ENCODE results near the gene TGFBR3. TPM values are rescaled to one million over a fixed set of nuclear protein-coding genes. Genes with fewer than 3 reads are reported as not detected.

TGFBR3 gene
- total and polyA plus RNA-seq, 2 experiments from 2014 or later: 46.8 to 68.3 TPM

DNA sequence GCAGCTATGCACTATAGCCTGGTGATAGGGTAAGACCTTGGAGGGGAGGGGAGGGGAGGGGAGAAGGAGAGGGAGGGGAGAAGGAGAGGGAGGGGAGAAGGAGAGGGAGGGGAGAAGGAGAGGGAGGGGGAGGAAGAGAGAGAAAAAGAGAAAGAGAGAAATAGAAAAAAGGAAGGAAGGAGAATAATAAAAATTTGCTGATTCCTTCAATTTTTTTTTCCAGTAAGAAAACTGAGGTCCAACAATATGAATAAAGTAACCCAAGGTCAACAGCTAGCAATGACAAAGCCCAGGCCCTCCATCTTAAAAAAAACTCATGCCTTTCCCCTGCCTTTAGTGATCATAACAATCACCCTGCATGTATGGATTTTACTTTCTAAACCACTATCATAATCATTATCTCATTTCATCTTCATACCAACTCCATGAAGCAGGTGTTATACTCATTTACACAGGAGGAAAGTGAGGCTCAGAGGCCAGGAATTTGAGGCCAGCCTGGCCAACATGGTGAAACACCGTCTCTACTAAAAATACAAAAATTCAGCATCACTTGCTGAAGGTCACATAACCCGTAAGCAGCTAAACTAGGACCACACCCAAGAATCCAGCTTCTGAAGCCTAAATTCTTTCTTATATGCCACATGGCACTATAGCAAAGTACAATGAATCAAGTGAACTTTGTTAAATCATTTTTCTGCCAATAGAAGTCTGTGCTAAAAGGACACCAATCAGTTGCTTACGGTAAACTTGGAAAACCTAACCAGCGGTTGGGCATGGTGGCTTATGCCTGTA lies 39.9 kb upstream of the TGFBR3 start:
- no peak overlapping the region for H3K4me3 ChIP-seq
- no peaks in the 10 kb centered on the region for H3K9me3 ChIP-seq (ENCODE audit: low read depth)
- WGBS (ENCODE audit: low lambda C conversion rate, missing lambda C conversion rate): 93% methylated on average over 4 of the region's 4 CpGs
- H4K20me1 ChIP-seq (ENCODE audit: insufficient read depth, poor library complexity, severe bottlenecking): no peaks in the 10 kb centered on the region
- H3K4me2 ChIP-seq: no peak overlapping the region
- no peaks in the 10 kb centered on the region for H3K79me2 ChIP-seq
- TF ChIP-seq EZH2 (IDR thresholded peaks at IDR 0.05; ENCODE audit: borderline replicate concordance) (no peak), EZH2phosphoT487 (IDR thresholded peaks at IDR 0.05; ENCODE audit: low read depth, severe bottlenecking, unreplicated experiment) (no peak)
- TF ChIP-seq, protein P1, sequence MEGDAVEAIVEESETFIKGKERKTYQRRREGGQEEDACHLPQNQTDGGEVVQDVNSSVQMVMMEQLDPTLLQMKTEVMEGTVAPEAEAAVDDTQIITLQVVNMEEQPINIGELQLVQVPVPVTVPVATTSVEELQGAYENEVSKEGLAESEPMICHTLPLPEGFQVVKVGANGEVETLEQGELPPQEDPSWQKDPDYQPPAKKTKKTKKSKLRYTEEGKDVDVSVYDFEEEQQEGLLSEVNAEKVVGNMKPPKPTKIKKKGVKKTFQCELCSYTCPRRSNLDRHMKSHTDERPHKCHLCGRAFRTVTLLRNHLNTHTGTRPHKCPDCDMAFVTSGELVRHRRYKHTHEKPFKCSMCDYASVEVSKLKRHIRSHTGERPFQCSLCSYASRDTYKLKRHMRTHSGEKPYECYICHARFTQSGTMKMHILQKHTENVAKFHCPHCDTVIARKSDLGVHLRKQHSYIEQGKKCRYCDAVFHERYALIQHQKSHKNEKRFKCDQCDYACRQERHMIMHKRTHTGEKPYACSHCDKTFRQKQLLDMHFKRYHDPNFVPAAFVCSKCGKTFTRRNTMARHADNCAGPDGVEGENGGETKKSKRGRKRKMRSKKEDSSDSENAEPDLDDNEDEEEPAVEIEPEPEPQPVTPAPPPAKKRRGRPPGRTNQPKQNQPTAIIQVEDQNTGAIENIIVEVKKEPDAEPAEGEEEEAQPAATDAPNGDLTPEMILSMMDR (IDR thresholded peaks at IDR 0.05; ENCODE audit: poor library complexity): no peak
- no peak overlapping the region for H2AFZ ChIP-seq
- no peaks in the 10 kb centered on the region for H3K4me1 ChIP-seq (ENCODE audit: insufficient read depth)
- H3K27ac ChIP-seq: no peak overlapping the region
- DNase-seq (ENCODE audit: low spot score): no peak
- H3K9me2 ChIP-seq (replicated peaks; ENCODE audit: insufficient read depth): no peaks in the 10 kb centered on the region
- H3K36me3 ChIP-seq (replicated peaks; ENCODE audit: insufficient read depth, low read depth): no peaks in the 10 kb centered on the region
- no peaks in the 10 kb centered on the region for H3K27me3 ChIP-seq

DNA sequence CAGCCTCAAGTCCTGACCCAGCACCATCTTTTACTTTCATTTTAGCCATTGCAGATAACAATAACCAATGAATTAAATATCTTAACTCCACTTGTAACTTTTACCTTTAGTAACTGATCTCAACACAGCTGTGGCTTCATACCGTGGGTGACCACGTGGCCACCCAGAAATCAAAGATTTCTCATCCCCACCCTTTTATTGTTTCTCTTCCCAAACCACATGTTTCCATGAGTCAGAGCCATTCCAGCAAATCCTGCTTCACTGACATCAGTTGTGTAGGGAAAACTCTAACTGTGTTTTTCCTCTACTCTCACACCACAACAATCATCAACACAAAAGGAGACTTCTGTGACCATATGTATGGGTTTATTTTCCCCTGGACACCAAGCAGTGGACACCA lies 38.2 kb upstream of the TGFBR3 start:
- H2AFZ ChIP-seq: no peak overlapping the region
- H4K20me1 ChIP-seq (ENCODE audit: insufficient read depth, poor library complexity, severe bottlenecking): no peaks in the 10 kb centered on the region
- H3K36me3 ChIP-seq (replicated peaks; ENCODE audit: insufficient read depth, low read depth): no peaks in the 10 kb centered on the region
- DNase-seq (ENCODE audit: low spot score): no peak
- no peaks in the 10 kb centered on the region for H3K9me2 ChIP-seq (replicated peaks; ENCODE audit: insufficient read depth)
- 84% methylated on average over 2 of the region's 2 CpGs for WGBS (ENCODE audit: low lambda C conversion rate, missing lambda C conversion rate)
- TF ChIP-seq EZH2phosphoT487 (IDR thresholded peaks at IDR 0.05; ENCODE audit: low read depth, severe bottlenecking, unreplicated experiment) (no peak), EZH2 (IDR thresholded peaks at IDR 0.05; ENCODE audit: borderline replicate concordance) (no peak)
- no peak overlapping the region for H3K4me2 ChIP-seq
- H3K79me2 ChIP-seq: no peaks in the 10 kb centered on the region
- H3K27ac ChIP-seq: no peak overlapping the region
- H3K4me1 ChIP-seq (ENCODE audit: insufficient read depth): no peaks in the 10 kb centered on the region
- no peak overlapping the region for H3K4me3 ChIP-seq
- no peaks in the 10 kb centered on the region for H3K27me3 ChIP-seq
- no peaks in the 10 kb centered on the region for H3K9me3 ChIP-seq (ENCODE audit: low read depth)

DNA sequence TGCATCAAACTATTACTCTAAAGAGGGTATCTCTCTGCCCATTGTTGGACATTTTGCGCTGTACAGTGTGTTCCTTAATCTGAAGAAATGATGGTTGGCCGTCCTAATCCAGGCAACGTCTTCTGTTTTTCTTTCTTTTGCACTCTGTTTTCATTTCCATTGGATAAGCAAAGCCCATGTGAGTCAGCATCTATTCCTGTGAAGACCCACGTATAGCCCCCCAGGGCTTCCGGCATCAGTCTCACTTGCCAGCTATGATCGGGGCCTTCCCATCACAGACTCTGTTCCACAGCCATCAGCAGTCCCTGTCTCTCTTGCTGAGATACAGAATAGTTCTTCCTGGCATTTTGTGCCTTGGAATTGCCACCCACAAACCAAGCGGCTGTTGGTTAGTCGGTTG lies 34.0 kb upstream of the TGFBR3 start:
- no peak overlapping the region for H3K27ac ChIP-seq
- no peaks in the 10 kb centered on the region for H3K9me2 ChIP-seq (replicated peaks; ENCODE audit: insufficient read depth)
- H4K20me1 ChIP-seq (ENCODE audit: insufficient read depth, poor library complexity, severe bottlenecking): no peaks in the 10 kb centered on the region
- TF ChIP-seq EZH2 (IDR thresholded peaks at IDR 0.05; ENCODE audit: borderline replicate concordance) (no peak), EZH2phosphoT487 (IDR thresholded peaks at IDR 0.05; ENCODE audit: low read depth, severe bottlenecking, unreplicated experiment) (no peak)
- TF ChIP-seq, protein P1 (IDR thresholded peaks at IDR 0.05; ENCODE audit: poor library complexity): no peak
- H2AFZ ChIP-seq: no peak overlapping the region
- H3K27me3 ChIP-seq: no peaks in the 10 kb centered on the region
- 89% methylated on average over 8 of the region's 8 CpGs for WGBS (ENCODE audit: low lambda C conversion rate, missing lambda C conversion rate)
- H3K9me3 ChIP-seq (ENCODE audit: low read depth): no peaks in the 10 kb centered on the region
- no peaks in the 10 kb centered on the region for H3K4me1 ChIP-seq (ENCODE audit: insufficient read depth)
- no peak overlapping the region for H3K4me2 ChIP-seq
- no peaks in the 10 kb centered on the region for H3K79me2 ChIP-seq
- no peak overlapping the region for H3K4me3 ChIP-seq
- no peaks in the 10 kb centered on the region for H3K36me3 ChIP-seq (replicated peaks; ENCODE audit: insufficient read depth, low read depth)
- DNase-seq (ENCODE audit: low spot score): no peak

DNA sequence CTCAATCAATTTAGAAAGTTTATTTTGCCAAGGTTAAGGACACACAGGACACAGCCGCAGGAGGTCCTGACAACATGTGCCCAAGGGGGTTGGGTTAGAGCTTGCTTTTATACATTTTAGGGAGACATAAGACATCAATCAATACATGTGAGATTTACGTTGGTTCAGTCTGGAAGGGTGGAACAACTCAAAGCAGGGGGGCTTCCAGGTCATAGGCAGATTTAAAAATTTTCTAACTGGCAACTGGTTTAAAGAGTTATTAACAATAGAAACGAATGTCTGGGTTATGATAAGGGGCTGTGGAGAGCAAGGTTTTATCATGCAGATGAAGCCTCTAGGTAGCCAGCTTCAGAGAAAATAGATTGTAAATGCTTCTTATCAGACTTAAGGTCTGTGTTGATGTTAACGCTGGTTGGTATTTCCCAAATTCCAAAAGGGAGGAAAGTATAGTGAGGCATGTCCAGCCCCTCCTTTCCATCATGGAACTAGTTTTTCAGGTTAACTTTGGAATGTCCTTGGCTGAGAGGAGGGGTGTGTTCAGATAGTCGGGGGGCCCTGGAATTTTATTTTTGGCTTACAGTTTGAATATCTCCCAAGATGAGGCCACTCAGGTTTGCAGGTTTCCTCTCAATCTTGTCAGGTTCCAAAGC lies 31.0 kb upstream of the TGFBR3 start:
- H3K79me2 ChIP-seq: no peaks in the 10 kb centered on the region
- H3K4me1 ChIP-seq (ENCODE audit: insufficient read depth): no peaks in the 10 kb centered on the region
- H3K4me3 ChIP-seq: no peak overlapping the region
- no peak for DNase-seq (ENCODE audit: low spot score)
- no peaks in the 10 kb centered on the region for H4K20me1 ChIP-seq (ENCODE audit: insufficient read depth, poor library complexity, severe bottlenecking)
- H3K27me3 ChIP-seq: no peaks in the 10 kb centered on the region
- H3K27ac ChIP-seq: no peak overlapping the region
- H3K36me3 ChIP-seq (replicated peaks; ENCODE audit: insufficient read depth, low read depth): no peaks in the 10 kb centered on the region
- no peak overlapping the region for H3K4me2 ChIP-seq
- H3K9me3 ChIP-seq (ENCODE audit: low read depth): no peaks in the 10 kb centered on the region
- H3K9me2 ChIP-seq (replicated peaks; ENCODE audit: insufficient read depth): no peaks in the 10 kb centered on the region
- no peak overlapping the region for H2AFZ ChIP-seq
- TF ChIP-seq, protein P1 (IDR thresholded peaks at IDR 0.05; ENCODE audit: poor library complexity): no peak
- TF ChIP-seq EZH2 (IDR thresholded peaks at IDR 0.05; ENCODE audit: borderline replicate concordance): no peak
- TF ChIP-seq EZH2phosphoT487 (IDR thresholded peaks at IDR 0.05; ENCODE audit: low read depth, severe bottlenecking, unreplicated experiment): no peak
- WGBS (ENCODE audit: low lambda C conversion rate, missing lambda C conversion rate): 47% methylated on average over 5 of the region's 5 CpGs
